NCI-H1436 treated with DMSO at 0.1 percent for 48 hours (cell line): ENCODE measurements around the gene VPS8.

Experiments used
- DNase-seq: peaks from one replicate; lab custom pipeline; 2025; lab: John Stamatoyannopoulos, UW

The VPS8 gene

DNA sequence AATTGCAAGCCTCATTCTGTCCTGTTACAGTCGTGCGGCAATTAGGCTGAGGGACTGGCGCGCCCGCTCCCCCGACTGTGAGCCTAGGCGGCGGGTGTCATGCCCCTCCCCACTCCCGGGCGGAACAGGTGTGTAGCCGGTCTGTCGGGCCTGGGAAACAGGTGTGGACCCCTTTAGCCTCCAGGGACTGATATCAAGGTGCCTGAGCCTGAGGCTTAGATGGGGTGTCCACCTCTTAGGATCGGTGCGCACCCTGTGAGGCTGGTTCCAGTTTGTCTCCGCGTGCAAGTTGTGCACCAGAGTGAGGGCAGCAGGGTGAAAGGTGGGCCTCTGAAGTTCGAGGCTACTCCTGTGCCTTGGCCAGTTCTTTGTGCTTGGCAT lies 686 bp downstream of the VPS8 start:
- no peak for DNase-seq

- DNase-seq = no peak
Observed at GRCh38 chr3:184813357-184813756, 1.4 kb downstream of the VPS8 start.

- no peak for DNase-seq
Observed at GRCh38 chr3:184814214-184814613, 2.2 kb downstream of the VPS8 start.

DNA sequence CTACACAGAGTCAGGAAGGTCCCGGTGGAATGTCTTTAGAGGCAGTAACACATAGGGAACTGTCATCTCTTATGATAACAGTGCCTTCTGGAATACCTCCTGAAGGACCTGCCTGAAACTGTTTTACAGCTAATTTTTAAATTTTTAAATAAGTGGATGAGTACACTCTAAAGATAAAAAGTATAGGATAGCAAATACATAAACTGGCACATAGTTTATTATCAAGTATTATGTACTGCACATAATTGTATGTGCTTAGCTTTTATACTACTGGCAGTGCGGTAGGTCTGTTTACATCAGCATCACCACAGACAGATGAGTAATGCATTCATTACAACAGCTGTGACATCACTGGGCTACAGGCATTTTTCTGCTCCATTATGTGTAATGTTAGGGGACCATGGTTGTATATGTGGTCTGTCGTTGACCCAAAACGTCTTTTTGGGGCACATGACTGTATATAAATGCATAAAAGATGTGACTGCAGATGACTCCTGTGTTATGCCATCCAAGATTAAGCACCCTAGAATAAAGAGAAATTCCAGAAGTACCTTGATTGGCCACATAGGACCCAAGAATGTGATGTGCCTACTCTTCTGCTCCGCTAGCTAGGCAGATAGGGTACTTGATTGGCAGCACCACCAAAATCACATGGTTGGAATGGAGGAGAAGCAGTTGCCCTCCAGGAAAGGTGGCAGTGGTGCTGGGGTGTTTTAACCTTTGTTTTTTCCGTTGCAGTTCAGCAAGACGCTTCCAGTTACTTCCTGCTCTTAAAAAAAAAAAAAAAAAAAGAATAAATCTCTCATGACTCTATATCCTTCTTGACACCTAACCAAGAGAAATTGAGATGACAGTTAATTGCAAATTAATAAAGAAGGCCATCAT lies 3.3 kb downstream of the VPS8 start:
- no peak for DNase-seq

GRCh38 chr3:184816614-184817013 lies 4.6 kb downstream of the VPS8 start:
- no peak for DNase-seq

GRCh38 chr3:184820525-184820924 lies 8.6 kb downstream of the VPS8 start:
- no peak for DNase-seq

- DNase-seq = no peak
Observed at GRCh38 chr3:184821034-184821433, 9.1 kb downstream of the VPS8 start.

DNA sequence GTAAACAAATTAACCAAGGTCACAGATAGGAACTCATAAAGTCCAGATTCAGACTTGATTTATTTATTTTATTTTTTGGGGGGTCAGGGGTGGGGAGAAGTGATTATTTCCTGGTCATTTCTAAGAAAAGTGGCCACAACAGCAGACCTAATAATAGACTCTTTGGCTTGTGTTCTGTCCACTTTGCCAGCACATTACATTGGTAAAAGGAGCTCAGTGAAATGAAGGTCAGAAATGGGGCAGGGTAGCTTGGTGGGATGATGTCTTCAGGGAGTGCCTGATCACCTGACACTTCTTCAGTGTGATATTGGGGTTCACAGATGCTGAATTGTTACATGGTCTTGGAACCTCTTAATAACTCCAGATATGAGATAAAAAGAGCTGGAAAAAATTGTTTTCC lies 10.1 kb downstream of the VPS8 start:
- DNase-seq = no peak

GRCh38 chr3:184822654-184823053 lies 10.7 kb downstream of the VPS8 start:
- DNase-seq = no peak

- DNase-seq = no peak
Observed at GRCh38 chr3:184823990-184824389, 12.0 kb downstream of the VPS8 start.

GRCh38 chr3:184825121-184825820 lies 13.3 kb downstream of the VPS8 start:
- DNase-seq = no peak

DNA sequence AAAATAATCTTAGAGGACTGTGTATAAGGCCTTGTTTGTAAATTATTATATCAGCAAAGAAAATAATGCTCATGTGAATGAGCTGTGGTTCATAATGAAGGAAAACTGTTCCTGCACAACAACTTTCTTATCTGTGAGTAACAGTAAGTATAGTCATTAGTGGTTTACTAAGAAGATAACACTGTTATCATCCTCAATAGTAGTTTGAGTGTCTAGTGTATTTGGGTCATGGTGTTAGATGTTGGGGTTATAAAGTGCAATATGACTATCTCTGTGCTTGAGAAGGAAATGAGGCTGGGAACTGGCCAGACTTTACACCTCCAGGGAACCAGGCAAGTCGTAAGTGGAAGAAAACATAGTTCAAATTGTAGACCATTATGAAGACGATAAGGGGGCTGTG lies 15.6 kb downstream of the VPS8 start:
- no peak for DNase-seq

GRCh38 chr3:184832044-184832443 lies 20.1 kb downstream of the VPS8 start:
- no peak for DNase-seq

- no peak for DNase-seq
Observed at GRCh38 chr3:184832903-184833302, 20.9 kb downstream of the VPS8 start.

DNA sequence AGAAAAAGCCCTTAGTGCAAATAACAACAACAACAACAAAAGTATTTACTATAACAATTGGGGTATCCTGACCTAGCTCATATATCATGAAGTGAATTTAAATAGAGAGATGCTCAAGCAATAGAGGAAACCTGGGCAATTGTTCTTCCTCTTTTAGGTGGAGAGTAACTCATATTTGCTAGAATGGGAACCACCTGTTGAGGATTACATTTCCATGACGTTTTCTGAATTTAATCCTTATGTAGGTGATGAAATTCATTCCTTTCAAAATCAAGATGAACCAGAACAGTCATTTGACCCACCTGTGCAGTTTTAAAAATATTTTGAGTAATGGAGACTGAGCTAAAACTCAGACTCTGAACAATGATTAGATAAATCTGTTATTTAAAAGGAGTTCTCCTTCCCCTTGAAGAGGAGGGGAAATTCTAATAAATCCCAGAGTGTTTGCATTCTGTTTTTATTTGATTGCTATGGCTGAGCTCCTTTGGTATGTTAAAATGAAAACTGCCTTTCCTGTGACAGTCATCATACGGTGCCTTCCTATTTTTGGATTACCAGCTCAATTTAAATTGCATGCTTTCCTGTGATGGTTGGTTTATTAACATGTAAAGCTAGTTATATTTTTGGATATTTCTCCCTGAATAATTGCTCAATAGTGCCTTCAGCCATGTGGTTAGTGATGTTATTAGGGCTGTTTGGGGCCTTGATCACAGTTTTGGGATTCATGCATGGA lies 24.3 kb downstream of the VPS8 start:
- no peak for DNase-seq

- no peak for DNase-seq
Observed at GRCh38 chr3:184842433-184842832, 30.5 kb downstream of the VPS8 start.

GRCh38 chr3:184845819-184846218 lies 33.9 kb downstream of the VPS8 start:
- DNase-seq = no peak

DNA sequence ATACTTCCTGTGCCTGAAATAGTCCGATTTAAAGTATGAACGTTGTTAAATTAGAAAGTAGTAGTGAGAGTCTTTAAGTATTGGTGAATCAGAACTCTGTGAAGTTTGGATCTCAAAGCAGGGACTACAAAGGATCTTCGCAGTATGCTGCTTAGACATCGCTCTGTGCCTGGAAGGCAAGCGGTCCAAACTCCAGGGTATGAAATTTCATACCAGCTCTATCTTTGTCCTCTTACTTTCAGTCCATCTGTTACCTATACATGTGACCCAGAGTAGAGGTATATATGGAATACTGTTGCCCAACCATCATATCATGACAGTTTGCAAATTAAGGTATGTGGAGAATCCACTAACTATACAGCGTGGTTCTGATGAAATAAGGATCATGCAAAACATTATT lies 34.5 kb downstream of the VPS8 start:
- no peak for DNase-seq

- no peak for DNase-seq
Observed at GRCh38 chr3:184848934-184849333, 37.0 kb downstream of the VPS8 start.

- DNase-seq = no peak
Observed at GRCh38 chr3:184850201-184850600, 38.2 kb downstream of the VPS8 start.

GRCh38 chr3:184857099-184857498 lies 45.1 kb downstream of the VPS8 start:
- DNase-seq = no peak

- DNase-seq = no peak
Observed at GRCh38 chr3:184864000-184864399, 52.0 kb downstream of the VPS8 start.

DNA sequence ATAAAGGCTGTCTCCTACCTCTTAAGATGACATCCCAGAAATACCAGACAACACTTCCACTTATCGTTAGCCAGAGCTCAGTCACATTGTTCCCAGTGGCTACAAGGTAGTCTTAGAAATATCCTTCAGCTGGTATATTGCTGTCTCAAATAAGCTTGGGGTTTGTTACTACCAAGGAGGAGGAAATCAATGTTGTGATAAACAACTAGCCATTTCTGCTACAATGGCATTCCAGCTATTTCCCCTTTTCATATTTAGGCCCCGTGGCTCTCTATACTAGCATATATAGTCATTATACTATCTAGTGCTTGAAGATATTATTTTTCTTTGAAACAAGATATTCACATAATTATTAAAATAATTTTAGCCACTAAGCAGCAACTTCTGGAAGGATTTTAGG lies 56.5 kb downstream of the VPS8 start:
- DNase-seq = no peak
